Nephron progenitor cell (in vitro differentiated cells): Measurements from ENCODE around the gene GRIK2.

Experiments used
- DNase-seq: peaks from one replicate; pipeline ENCODE4 v3.0.0; 2021
- H3K27ac Mint-ChIP-seq: 2 replicates; pipeline ENCODE4 v1.8.0; 2021; ENCODE audit warnings: mild to moderate bottlenecking, moderate library complexity, mixed read lengths
- H3K27me3 Mint-ChIP-seq: 2 replicates; pipeline ENCODE4 v1.8.0; 2021; ENCODE audit warnings: mild to moderate bottlenecking, low read depth, mixed read lengths; ENCODE audit not compliant: poor library complexity
- H3K36me3 Mint-ChIP-seq: 2 replicates; pipeline ENCODE4 v1.8.0; 2021; ENCODE audit warnings: low read depth, mixed read lengths
- H3K4me1 Mint-ChIP-seq: 2 replicates; pipeline ENCODE4 v1.8.0; 2021; ENCODE audit warnings: mixed read lengths
- H3K4me3 Mint-ChIP-seq: 2 replicates; pipeline ENCODE4 v1.8.0; 2021; ENCODE audit warnings: mild to moderate bottlenecking, moderate library complexity, mixed read lengths
- H3K9me3 Mint-ChIP-seq: 2 replicates; pipeline ENCODE4 v1.8.0; 2021; ENCODE audit warnings: mild to moderate bottlenecking, moderate library complexity, mixed read lengths
- CTCF ChIP-seq: fragments of 200-600 bp; sonication (generic); IDR thresholded peaks from 2 replicates; pipeline ENCODE4 v1.5.0; 2021; ENCODE audit warnings: antibody characterized with exemption

GRIK2 gene

GRCh38 chr6:101758368-101758767, 364.9 kb downstream of the GRIK2 start:
- H3K27me3 Mint-ChIP-seq = no peaks in the 10 kb centered on the region
- H3K4me3 Mint-ChIP-seq = no peak overlapping the region
- H3K4me1 Mint-ChIP-seq = no peaks in the 10 kb centered on the region
- no peak for TF ChIP-seq CTCF
- no peak for DNase-seq
- H3K36me3 Mint-ChIP-seq = no peaks in the 10 kb centered on the region
- no peak overlapping the region for H3K27ac Mint-ChIP-seq
- no peaks in the 10 kb centered on the region for H3K9me3 Mint-ChIP-seq

GRCh38 chr6:101760843-101761621, 367.5 kb downstream of the GRIK2 start:
- no peaks in the 10 kb centered on the region for H3K36me3 Mint-ChIP-seq
- no peak overlapping the region for H3K27ac Mint-ChIP-seq
- H3K27me3 Mint-ChIP-seq = no peaks in the 10 kb centered on the region
- H3K4me3 Mint-ChIP-seq = no peak overlapping the region
- H3K4me1 Mint-ChIP-seq = no peaks in the 10 kb centered on the region
- H3K9me3 Mint-ChIP-seq = no peaks in the 10 kb centered on the region
- no peak for DNase-seq
- no peak for TF ChIP-seq CTCF

GRCh38 chr6:101762851-101763250, 369.3 kb downstream of the GRIK2 start:
- DNase-seq = no peak
- no peaks in the 10 kb centered on the region for H3K36me3 Mint-ChIP-seq
- H3K9me3 Mint-ChIP-seq = no peaks in the 10 kb centered on the region
- H3K4me3 Mint-ChIP-seq = no peak overlapping the region
- H3K4me1 Mint-ChIP-seq = no peaks in the 10 kb centered on the region
- no peak overlapping the region for H3K27ac Mint-ChIP-seq
- TF ChIP-seq CTCF = no peak
- H3K27me3 Mint-ChIP-seq = no peaks in the 10 kb centered on the region

GRCh38 chr6:101765281-101765680, 371.8 kb downstream of the GRIK2 start:
- H3K27me3 Mint-ChIP-seq = no peaks in the 10 kb centered on the region
- H3K27ac Mint-ChIP-seq = no peak overlapping the region
- no peak for DNase-seq
- no peaks in the 10 kb centered on the region for H3K9me3 Mint-ChIP-seq
- no peaks in the 10 kb centered on the region for H3K36me3 Mint-ChIP-seq
- no peaks in the 10 kb centered on the region for H3K4me1 Mint-ChIP-seq
- H3K4me3 Mint-ChIP-seq = no peak overlapping the region
- no peak for TF ChIP-seq CTCF

- Mint-ChIP-seq H3K9me3 (no peaks in the 10 kb centered on the region), H3K27me3 (no peaks in the 10 kb centered on the region), H3K4me3 (no peak overlapping the region), H3K4me1 (no peaks in the 10 kb centered on the region), H3K27ac (no peak overlapping the region), H3K36me3 (no peaks in the 10 kb centered on the region)
- no peak for DNase-seq
- no peak for TF ChIP-seq CTCF
Measured at GRCh38 chr6:101770116-101770515, 376.6 kb downstream of the GRIK2 start.

GRCh38 chr6:101776919-101777350, 383.4 kb downstream of the GRIK2 start:
- Mint-ChIP-seq H3K27ac (no peak overlapping the region), H3K4me1 (no peaks in the 10 kb centered on the region), H3K9me3 (no peaks in the 10 kb centered on the region), H3K27me3 (no peaks in the 10 kb centered on the region), H3K36me3 (no peaks in the 10 kb centered on the region), H3K4me3 (no peak overlapping the region)
- TF ChIP-seq CTCF = no peak
- DNase-seq = no peak
